GM12892 (cell line): ENCODE results near the gene NBPF1.
"Not testable (repeated sequence)": the region's sequence is repeated elsewhere in the genome, so short reads cannot be mapped to it uniquely, and the experiment has no call there.

Experiments
- POLR2A ChIP-seq: IDR thresholded peaks from 2 replicates; pipeline ENCODE4 v1.6.1; 2011; ENCODE audit warnings: low read depth, low read length, control low read depth
- POLR2AphosphoS5 ChIP-seq: IDR thresholded peaks from 2 replicates; pipeline ENCODE4 v1.6.1; 2011; ENCODE audit warnings: low read depth, low read length, control low read depth
- TAF1 ChIP-seq: IDR thresholded peaks from 2 replicates; pipeline ENCODE4 v1.6.1; 2011; ENCODE audit warnings: low read depth, mild to moderate bottlenecking, control low read depth, low read length, borderline replicate concordance

DNA sequence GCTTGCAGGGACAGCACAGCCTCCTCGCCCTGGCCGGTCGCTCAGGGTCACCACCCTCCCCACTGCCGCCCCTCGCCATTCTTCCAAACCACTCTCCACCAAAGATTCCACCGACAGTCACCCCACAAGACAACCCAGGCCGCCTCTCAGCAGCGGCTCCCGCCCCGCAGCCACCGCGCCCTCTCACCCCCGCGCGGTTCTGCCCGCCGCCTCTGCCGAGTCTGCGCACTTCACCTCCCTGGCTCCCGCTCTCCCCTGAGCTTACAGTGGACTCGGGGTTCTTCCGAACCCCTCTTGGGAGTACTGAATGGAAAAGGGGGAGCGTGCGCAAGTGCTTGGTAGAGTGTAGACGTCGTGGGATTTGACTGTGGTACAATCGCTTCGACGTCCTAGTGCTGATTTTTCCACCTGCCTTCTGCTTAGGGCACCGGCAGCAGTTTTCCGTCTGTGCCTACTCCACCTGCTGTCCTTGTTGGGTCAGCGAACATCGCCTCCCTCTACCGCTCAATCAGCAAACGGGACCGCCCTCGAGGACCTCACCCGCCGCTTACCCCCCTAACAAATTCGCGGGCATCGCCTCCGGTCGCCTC is 79.0 kb downstream of the NBPF1 start:
- TF ChIP-seq POLR2A, POLR2AphosphoS5, TAF1: not testable (repeated sequence)
